ENCODE measurements around the gene WNT3A.

Gene WNT3A

GRCh38 chr1:228068359-228068758 lies 61.6 kb downstream of the WNT3A start:
- no peak for DNase-seq (ENCODE audit: low read depth in 2 of 3, low spot score in 1 of 3)

- DNase-seq (ENCODE audit: low read depth in 2 of 3, low spot score in 1 of 3): no peak
These were observed 63.4 kb downstream of the WNT3A start for GRCh38 chr1:228070173-228070572.

DNA sequence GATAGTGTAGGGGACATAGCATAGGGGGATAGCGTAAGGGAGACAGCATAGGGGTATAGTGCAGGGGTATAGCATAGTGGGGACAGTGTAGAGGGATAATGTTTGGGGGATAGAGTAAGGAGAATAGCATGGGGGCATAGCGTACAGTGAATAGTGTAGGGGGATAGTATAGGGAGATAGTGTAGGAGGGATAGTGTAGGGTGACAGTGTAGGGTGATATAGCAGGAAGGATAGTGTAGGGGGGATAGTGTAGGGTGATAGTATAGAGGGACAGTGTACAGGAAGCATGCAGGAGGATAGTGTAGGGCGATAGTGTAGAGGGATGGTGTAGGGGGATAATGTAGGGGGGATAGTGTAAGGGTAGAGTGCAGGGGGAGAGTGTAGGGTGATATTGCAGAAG lies 64.1 kb downstream of the WNT3A start:
- no peak for DNase-seq (ENCODE audit: low read depth in 2 of 3, low spot score in 1 of 3)

- DNase-seq (ENCODE audit: low read depth in 2 of 3, low spot score in 1 of 3): no peak
These were observed 65.2 kb downstream of the WNT3A start for GRCh38 chr1:228071839-228072657.

- no peak for DNase-seq (ENCODE audit: low read depth in 2 of 3, low spot score in 1 of 3)
These were observed 65.9 kb downstream of the WNT3A start for GRCh38 chr1:228072658-228073043.

DNA sequence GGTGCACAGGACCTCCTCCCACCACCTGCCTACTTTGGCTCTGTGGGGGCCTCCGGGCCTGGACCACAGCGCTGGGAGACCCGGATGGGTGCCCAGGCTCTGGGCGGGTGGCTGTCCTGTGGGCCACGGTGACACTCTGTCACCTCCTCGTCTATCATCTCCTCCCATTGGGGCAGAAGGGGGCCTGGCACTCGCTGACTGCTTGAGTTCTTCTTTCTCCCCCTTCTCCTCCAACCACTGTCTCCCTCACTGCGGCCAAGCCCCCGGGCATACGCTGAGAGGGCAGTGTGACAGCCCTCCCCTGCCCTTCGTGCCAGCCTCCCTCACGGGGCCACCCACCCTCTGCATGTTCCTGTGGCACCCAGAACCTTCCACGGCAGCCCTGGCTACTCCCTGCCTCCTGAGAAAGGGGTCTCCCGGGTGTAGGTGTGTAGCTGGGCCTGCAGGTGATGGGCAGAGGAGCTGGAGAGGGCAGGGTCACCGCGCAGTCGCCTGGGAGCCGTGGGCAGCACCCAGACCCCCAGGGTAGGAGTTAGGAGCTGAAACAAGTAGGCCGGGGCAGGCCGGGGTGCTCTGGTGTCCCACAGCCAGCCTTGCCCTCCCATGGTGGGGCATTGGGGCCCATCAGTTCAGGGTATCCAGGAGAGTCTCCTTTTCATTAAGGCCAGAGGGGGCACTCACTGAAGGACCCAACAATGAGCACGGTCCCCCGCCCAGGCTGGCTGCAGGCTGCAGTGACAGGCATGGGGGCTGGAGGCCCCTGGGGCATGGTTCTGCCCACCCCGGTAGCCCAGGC lies 66.5 kb downstream of the WNT3A start:
- DNase-seq (ENCODE audit: low read depth in 2 of 3, low spot score in 1 of 3): no peak

- no peak for DNase-seq (ENCODE audit: low read depth in 2 of 3, low spot score in 1 of 3)
These were observed 67.2 kb downstream of the WNT3A start for GRCh38 chr1:228073857-228074545.

- no peak for DNase-seq (ENCODE audit: low read depth in 2 of 3, low spot score in 1 of 3)
These were observed 68.3 kb downstream of the WNT3A start for GRCh38 chr1:228074954-228075730.

- DNase-seq (ENCODE audit: low read depth in 2 of 3, low spot score in 1 of 3): no peak
These were observed 69.0 kb downstream of the WNT3A start for GRCh38 chr1:228075801-228076271.

DNA sequence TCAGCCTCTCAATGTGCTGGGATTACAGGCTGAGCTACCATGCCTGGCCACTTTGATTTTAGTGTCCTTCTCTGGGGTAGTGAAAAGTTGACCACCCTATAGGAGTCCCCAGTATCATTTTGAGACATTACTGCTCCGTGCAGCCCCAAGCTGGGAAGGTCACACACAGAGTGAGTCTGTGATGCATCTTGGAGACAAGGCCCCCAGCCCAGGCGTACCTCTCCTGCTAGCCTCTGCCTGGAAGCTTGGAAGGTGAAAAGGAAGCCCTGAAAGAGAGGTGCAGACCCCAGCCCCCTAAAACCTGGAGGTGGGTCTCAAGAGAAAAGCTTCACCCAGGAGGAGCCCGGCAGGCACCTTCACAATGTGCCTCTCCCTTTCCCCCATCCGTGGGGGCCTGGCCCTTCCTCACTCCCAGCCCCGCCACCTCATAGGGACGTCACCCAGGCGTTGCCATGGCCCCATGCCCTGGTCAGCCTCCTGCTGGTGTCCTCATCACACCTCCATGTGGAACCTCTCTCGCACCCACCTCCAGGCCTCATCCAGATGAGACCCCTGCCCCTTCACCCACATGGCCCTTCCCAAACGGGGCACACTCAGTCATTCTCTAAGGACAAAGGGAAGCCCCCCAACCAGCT lies 70.1 kb downstream of the WNT3A start:
- DNase-seq (ENCODE audit: low read depth in 2 of 3, low spot score in 1 of 3): no peak

DNA sequence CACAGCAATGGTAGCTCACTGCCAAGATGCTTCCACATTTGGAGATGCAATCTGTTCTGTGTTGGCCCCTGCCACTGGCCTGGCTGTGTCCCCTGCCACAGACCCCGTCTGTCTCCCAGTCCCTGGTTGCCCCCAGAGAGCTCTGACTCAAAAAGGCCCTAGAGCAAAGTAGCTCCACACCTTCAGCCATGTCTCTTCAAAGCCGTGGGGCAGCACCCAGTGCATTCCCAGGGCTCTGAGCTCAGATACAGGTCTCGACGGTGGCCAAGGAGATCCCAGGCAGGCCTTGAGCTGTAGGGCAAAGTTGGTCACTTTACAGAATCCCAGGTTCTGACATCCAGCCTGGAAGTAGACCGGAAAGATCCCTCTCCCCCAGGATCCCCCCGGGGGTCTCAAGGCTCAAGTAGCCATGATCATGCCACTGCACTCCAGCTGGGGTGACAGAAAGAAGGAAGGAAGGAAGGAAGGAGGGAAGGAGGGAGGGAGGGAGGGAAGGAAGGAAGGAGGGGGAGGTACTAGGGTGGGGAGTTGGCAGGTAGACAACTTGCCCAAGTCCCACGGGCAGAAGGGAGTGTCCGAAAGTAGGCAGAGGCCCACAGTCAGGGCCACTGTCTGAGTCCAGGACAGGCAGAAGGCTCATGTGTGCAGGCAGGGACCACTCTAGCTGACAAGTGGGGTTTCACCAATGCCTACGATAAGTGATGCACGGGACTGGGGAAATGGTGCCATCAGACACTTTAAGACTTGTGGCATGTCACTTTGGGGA lies 71.0 kb downstream of the WNT3A start:
- no peak for DNase-seq (ENCODE audit: low read depth in 2 of 3, low spot score in 1 of 3)

DNA sequence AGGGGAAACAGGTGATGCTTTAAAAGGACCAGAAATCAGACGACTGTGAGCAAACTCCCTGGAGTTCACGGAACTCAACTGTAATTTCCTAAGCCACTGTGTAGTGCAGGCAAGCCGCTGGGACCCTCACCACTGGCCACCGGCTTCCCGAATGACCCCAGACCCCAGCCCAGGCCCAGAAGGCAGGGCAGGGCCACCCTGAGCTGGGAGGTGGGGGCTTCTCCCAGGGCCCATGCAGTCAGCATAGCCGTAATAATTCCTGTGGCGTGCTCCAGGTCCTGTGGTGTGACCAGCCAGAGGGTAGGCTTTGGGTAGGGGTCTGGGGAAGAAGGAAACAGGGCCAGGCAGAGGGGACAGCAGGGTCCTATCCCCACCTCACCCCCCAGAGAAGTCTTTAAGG lies 72.2 kb downstream of the WNT3A start:
- no peak for DNase-seq (ENCODE audit: low read depth in 2 of 3, low spot score in 1 of 3)

GRCh38 chr1:228079601-228080263 lies 72.9 kb downstream of the WNT3A start:
- no peak for DNase-seq (ENCODE audit: low read depth in 2 of 3, low spot score in 1 of 3)

DNA sequence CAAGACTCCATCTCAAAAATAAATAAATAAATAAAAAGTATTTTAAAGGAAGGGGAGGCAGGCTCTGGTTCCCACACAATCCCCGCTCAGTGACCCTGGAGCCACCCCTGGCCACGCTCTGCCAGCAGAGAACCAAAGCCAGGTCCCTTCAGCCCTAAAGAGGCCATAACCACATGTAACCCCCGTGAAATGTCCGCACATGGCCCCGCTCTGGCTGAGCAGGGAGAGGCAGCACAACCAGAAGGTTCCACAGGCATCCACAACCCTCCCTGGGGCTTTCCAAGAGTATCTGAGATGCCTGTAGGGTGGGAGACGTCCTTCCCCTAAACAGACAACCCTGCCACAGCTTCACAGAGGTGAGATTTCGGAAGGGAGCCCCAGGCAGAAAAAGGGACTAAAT lies 74.3 kb downstream of the WNT3A start:
- no peak for DNase-seq (ENCODE audit: low read depth in 2 of 3, low spot score in 1 of 3)

DNA sequence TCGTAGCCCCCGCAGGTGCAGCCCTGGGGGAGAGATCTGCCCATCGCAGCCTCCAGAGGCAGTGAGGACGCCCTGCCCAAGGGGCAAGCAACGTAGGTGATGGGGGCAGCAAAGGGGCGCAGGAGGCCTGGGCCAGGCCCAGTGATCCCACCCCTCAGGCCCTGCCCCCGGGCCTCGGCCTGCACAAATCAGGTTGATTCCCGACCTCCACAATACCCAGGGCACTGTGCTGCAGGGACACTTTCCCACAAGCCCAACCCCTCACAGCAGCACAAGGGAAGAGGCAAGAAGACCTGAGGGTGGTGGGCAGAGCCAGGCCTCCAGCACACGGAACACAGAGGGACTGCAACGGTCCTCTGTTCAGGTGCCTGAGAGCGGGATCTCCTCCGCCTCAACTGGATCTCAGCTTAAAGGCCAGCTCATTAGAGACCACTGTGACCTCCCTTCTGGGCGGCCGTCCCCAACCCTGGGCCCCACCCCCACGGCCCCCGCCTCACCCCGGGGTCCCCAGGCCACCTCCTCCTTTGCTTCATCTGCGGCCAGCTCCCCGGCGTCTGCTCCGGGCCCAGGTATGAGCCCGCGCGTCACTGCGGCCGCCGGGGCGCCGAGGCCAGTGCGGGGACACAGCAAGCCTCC lies 74.9 kb downstream of the WNT3A start:
- no peak for DNase-seq (ENCODE audit: low read depth in 2 of 3, low spot score in 1 of 3)

DNA sequence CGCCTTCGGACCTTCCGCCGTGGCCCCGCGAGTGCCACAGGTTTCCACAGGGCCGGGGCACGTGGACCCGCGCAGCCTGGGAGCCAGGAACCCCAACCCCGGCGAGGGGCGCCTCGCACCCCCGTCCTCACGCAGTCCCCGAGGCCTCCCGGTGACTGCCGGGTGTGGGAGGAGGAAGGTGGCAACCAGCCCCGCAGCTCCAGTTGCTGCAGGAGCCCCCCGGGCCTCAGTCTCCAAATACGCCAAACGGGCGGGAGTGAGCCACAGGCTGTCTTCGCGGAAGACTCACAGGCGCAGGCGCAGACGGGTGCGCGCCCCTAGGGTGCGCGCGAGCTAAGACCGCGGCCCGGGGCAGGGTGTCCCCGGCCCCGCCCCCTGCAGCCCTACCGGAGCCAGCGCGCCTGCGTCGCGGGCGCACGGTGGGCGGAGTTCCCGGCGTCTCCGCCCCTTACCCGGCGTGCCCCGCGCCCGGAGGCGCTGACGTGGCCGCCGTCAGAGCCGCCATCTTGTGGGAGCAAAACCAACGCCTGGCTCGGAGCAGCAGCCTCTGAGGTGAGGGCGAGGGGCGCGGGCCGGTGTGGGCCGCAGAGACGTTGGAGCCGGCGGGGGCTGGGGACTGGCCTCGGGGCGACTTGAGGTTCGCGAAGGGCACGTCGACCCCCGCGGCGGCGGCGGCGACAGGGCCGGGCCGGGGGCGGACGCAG lies 75.6 kb downstream of the WNT3A start, which contains the start of gene ARF1:
Gene ARF1, plus strand, starts transcription at position 495 of the 704 bp plus-strand sequence. CDS start 14,407 bp downstream, outside the sequence.
- peak; percentile 86 to 87 (median 86) for DNase-seq (ENCODE audit: low read depth in 2 of 3, low spot score in 1 of 3)

DNA sequence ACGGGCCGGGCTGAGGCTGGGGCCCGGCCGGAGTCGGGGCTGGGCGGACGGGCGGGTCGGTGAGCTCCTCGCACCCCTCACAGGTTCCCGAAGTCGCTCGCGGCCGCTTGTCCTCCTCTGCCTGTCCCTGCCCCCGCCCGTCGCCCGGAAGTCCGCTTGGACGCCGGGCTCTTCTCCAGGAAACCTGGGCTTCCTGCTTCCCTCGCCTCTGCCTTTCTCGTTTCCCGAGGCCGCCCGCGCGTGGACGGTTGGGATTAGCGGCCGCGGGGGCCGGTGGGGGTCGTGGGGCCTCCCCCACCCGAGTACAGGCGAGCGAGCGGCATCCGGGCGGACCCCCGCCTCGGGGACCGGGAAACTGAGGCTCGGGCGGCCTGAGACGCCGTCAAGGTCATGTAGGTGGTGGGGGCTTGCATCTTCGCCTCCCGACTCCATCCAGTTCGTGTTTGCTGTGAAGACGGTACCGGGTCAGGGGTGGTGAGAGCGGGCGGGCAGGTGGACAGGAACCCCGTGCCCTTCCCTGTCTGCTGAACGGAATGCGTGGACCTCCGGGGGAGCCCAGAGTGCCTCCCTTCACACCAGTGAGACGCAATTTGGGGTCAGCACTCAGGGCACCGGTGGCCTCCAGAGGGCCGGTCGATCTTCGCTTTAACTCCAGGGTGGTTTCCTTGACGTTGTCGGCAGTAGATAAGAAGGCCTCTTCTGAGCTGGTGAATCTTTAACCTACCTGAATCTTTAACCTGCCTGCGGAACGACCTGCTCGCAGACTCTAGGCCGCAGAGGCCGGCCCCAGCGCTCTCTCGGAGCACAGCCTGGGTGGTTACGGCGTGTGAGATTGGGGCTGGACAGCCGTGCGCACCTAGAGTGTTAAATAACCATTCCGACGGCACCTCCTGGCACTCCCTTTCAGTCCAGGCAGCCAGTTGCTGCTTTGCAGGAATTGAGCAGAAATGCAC lies 76.4 kb downstream of the WNT3A start:
- DNase-seq (ENCODE audit: low read depth in 2 of 3, low spot score in 1 of 3): peak in 1 of 3 donors; percentile 12
